SJCRH30 (cell line): ENCODE data around the gene GNL3. TPM values are rescaled to one million over a fixed set of nuclear protein-coding genes. Genes with fewer than 3 reads are reported as not detected.

ENCODE experiments used
- DNase-seq, 2 experiments: peaks; one replicate each; pipeline ENCODE4 v3.0.0-alpha.2; 2015 to 2020
- H3K27ac ChIP-seq: fragments of 250-450 bp; sonication (Bioruptor Pico); 2 replicates; pipeline ENCODE4 v1.5.1; 2020; ENCODE audit warnings: mild to moderate bottlenecking, moderate library complexity
- H3K27me3 ChIP-seq: fragments of 250-450 bp; sonication (Bioruptor Pico); 2 replicates; pipeline ENCODE4 v1.5.1; 2020; ENCODE audit warnings: mild to moderate bottlenecking, moderate library complexity
- H3K36me3 ChIP-seq: fragments of 250-450 bp; sonication (Bioruptor Pico); 2 replicates; pipeline ENCODE4 v1.5.1; 2020; ENCODE audit warnings: mild to moderate bottlenecking, moderate library complexity
- H3K4me1 ChIP-seq: fragments of 250-450 bp; sonication (Bioruptor Pico); 2 replicates; pipeline ENCODE4 v1.5.1; 2020; ENCODE audit warnings: mild to moderate bottlenecking, moderate library complexity
- H3K4me3 ChIP-seq: fragments of 250-450 bp; sonication (Bioruptor Pico); 2 replicates; pipeline ENCODE4 v1.5.1; 2020; ENCODE audit warnings: mild to moderate bottlenecking, moderate library complexity
- H3K9me3 ChIP-seq: fragments of 250-450 bp; sonication (Bioruptor Pico); replicated peaks from 2 replicates; pipeline ENCODE4 v1.5.1; 2020; ENCODE audit warnings: mild to moderate bottlenecking, moderate library complexity
- total RNA-seq: library from RNA; depleted of rRNA; stranded (reverse); fragments of >200 nt; shearing (Covaris generic); gene quantifications from 2 replicates; pipeline ENCODE4 v1.2.3, GENCODE V29; 2014

Gene GNL3
- total RNA-seq, 1 experiment from 2014 or later, result 171 TPM

DNA sequence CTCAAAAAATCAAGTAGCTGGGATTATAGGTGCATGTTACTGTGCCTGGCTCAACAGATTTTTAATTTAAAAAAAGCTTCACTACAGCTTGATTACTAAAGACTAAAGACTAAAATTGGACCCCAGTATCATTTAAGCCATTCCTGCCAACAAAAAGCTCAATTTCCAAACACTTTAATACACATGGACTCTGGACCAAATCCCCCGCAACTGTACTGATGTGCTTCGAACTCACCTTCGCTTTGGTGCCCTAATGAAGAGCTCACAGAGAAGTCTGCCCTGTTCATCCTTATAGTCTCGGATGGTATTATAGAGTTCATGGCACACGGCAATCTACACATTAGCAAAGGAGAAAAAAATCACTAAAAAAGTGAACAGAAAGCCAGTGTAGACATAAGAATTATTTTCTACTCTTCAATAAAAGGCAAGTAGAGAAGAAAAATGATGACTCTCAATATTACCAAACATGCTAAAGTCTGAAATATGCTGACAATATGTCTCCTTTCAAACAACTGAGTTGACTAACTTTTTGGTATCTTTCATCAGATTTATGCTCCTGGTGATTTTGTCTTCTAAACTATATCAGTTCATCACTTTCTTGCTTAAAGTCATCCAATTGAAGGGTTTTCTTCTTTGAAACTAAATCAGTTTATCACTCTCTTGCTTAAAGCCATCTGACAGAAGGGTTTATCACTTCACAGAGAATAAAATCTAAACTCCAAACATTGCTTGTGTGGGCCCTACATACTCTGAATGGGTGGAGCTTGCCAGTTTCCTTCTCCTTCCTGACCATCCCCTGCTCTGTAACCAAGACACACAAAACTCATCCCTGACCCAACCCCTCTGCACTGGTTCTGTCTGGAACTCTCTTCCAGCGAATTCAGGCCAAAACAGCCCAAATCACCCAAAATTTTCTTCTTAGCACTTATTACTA, 7.3 kb upstream of the GNL3 start:
- Histone ChIP-seq H3K27me3 (no peaks in the 10 kb centered on the region), H3K27ac (no peak overlapping the region), H3K4me1 (no peaks in the 10 kb centered on the region), H3K4me3 (no peak overlapping the region), H3K36me3 (peaks cover 38% of the 10 kb centered on the region), H3K9me3 (no peaks in the 10 kb centered on the region)
- no peak for DNase-seq

DNA sequence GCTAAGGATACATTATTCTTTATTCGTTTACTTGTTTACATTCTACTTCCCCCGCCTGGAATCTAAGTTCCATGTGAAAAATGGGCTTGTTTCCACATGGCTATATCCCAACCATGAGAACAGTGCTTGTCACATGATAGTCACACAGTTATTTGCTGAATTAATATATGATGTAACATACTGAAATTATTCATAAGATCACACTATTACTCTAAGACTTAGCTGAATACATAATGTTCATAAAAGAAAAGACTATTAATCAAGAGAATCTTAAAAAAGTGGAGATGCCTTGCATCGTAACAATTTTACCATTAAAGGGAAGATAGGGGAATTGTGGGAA, 6.7 kb upstream of the GNL3 start:
- Histone ChIP-seq H3K27me3 (no peaks in the 10 kb centered on the region), H3K4me3 (no peak overlapping the region), H3K9me3 (no peaks in the 10 kb centered on the region), H3K27ac (no peak overlapping the region), H3K36me3 (peaks cover 38% of the 10 kb centered on the region), H3K4me1 (peaks cover under 1% of the 10 kb centered on the region; the same call in 1 of the 2 replicates)
- DNase-seq, result no peak

DNA sequence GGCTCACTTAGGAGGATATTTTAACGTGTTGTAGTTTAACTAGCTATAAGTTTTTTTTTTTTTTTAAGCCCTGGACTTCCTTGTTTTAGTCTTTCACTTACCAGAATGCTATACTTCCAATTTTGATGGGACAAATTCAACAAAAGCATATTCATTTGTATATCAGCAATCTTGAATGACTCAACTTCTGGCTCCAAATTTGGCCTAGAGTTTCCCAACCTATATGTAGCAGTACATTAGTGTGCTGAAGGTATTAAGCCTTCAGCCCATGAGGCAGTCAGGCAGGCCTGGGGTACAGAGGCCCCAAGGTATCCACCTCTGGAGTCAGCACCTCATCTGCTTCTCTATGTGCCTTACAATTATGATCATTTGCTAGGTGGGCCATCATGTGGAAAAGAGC, 6.0 kb upstream of the GNL3 start:
- Histone ChIP-seq H3K4me3 (no peak overlapping the region), H3K36me3 (peaks cover 36% of the 10 kb centered on the region), H3K4me1 (peaks cover 5% of the 10 kb centered on the region; the same call in 1 of the 2 replicates), H3K9me3 (no peaks in the 10 kb centered on the region), H3K27ac (no peak overlapping the region), H3K27me3 (no peaks in the 10 kb centered on the region)
- no peak for DNase-seq

DNA sequence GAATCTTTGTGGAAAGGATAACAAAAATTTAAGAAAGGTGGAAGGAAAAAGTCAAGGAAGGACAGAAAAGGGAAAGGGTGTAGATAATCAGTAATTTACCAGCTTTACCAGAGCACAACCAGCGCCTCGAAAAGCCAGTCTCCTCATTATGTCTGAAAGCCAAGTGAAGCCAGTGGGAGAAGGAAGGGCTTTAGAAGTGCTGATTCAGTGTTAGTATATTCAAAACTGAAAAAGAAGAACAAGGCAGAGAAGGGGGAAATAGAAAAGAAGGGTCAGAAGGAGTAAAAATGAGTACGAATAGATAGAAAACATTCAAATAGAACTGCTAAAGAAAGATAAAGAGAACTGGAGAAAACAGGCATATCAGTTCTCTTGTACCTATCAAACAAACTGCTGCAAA, 4.2 kb upstream of the GNL3 start:
- no peak for DNase-seq
- Histone ChIP-seq H3K36me3 (peaks cover 26% of the 10 kb centered on the region), H3K27me3 (no peaks in the 10 kb centered on the region), H3K4me3 (no peak overlapping the region), H3K4me1 (peaks cover 5% of the 10 kb centered on the region; the same call in 1 of the 2 replicates), H3K27ac (no peak overlapping the region), H3K9me3 (no peaks in the 10 kb centered on the region)

DNA sequence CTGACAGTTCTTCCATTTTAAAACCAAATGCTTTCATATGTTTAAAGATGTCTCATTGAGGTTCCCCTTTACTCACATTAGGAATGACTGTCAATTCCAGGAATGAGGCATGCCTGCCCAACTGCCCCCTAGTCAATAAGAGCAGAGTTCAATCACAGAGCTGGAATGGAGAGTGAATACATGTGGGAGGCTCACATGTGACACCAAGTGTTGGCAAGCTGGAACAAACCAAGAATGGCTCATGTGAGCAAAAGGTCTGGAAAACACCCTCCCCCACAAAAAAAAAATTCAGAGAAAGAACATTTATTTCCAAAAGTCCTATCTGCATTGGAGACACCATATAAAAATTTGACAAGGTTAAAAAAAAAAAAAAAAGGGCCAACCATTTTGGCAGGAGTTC, 3.8 kb upstream of the GNL3 start:
- Histone ChIP-seq H3K9me3 (no peaks in the 10 kb centered on the region), H3K4me3 (no peak overlapping the region), H3K27ac (no peak overlapping the region), H3K4me1 (peaks cover 5% of the 10 kb centered on the region; the same call in 1 of the 2 replicates), H3K27me3 (no peaks in the 10 kb centered on the region), H3K36me3 (peaks cover 27% of the 10 kb centered on the region)
- no peak for DNase-seq

DNA sequence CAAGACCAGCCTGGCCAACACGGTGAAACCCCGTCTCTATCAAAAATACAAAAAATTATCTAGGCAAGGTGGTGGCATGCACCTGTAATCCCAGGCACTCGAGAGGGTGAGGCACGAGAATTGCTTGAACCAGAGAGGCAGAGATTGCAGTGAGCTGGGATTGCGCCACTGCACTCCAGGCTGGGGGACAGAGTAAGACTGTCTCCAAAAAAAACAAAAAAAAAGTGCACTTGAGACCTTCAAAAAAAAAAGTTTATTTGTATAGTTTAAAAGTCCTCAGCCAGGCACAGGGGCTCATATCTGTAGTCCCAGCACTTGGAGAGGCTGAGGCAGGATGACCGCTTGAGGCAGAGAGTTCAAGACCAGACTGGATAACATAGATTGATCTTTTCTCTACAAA, 2.2 kb upstream of the GNL3 start:
- no peak overlapping the region for H3K27ac ChIP-seq
- H3K27me3 ChIP-seq, result no peaks in the 10 kb centered on the region
- H3K9me3 ChIP-seq, result no peaks in the 10 kb centered on the region
- DNase-seq, result no peak
- no peak overlapping the region for H3K4me3 ChIP-seq
- peaks cover 5% of the 10 kb centered on the region; the same call in 1 of the 2 replicates for H3K4me1 ChIP-seq
- H3K36me3 ChIP-seq, result peaks cover 35% of the 10 kb centered on the region

DNA sequence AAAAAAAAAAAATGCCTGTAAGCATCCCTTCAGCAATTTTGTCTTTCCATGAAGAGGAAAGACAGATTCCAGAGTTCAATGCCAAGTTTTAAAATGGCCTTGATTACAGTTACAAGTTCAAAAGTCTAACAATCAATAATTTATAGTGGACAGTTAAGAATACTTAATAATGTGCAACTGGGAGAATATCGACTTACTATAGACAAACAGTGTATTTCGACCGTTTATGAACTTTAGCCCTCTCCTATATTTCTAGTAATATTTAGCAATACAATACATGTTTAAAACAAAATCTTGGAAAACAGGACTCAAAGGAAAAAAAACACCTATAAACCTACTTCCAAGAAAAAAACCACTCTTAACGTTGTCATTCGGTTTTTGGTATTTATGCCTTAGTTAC, 1.6 kb upstream of the GNL3 start:
- peaks cover 5% of the 10 kb centered on the region; the same call in 1 of the 2 replicates for H3K4me1 ChIP-seq
- H3K36me3 ChIP-seq, result peaks cover 41% of the 10 kb centered on the region
- H3K27me3 ChIP-seq, result no peaks in the 10 kb centered on the region
- H3K9me3 ChIP-seq, result no peaks in the 10 kb centered on the region
- H3K27ac ChIP-seq, result no peak overlapping the region
- H3K4me3 ChIP-seq, result peak overlapping the region; percentile 88
- no peak for DNase-seq

DNA sequence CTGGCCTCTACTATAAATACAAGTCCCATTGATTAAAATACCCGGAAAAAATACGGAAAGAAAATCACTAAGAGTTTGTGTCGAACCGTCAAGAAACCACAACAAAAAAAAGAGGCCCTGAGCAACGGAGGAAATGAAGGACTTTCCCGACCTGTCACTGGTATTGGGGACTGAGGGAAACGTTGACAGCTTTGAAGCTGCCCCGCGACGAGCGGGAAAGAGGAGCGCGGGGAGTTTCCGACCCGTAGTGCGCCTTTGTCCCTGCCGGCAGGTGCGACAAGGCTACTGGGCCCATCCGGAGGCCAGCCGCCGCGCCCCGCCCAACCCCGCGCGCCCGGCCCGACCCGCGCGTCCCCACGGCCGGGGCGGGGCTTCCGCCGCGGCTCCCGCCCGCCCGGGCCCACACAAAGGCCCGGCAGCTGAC, 535 bp upstream of the GNL3 start:
- Histone ChIP-seq H3K36me3 (peaks cover 48% of the 10 kb centered on the region), H3K9me3 (no peaks in the 10 kb centered on the region), H3K4me1 (peaks cover 5% of the 10 kb centered on the region; the same call in 1 of the 2 replicates), H3K27ac (peak overlapping the region; percentile 75), H3K27me3 (no peaks in the 10 kb centered on the region), H3K4me3 (peak overlapping the region; percentile 88)
- DNase-seq, result peak; percentile 75 to 79

DNA sequence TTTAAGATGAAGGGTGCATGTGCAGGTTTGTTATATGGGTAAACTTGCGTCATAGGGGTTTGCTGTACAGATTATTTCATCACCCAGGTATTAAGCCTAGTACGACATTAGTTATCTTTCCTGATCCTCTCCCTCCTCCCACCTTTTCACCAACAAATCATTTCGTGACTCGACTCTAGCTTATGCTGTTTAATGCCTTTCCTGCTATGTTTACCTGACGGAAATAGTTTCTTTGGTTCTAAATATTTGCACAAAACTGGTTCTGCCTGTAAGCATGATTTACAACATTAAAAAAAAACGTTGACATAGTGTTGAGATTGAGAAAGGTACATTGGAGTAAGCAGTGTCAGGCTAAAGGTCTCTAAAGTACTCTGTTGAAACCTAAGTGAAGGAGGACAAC, 2.4 kb downstream of the GNL3 start:
- Histone ChIP-seq H3K4me1 (peaks cover 5% of the 10 kb centered on the region; the same call in 1 of the 2 replicates), H3K27ac (no peak overlapping the region), H3K4me3 (no peak overlapping the region), H3K9me3 (no peaks in the 10 kb centered on the region), H3K36me3 (peaks cover 68% of the 10 kb centered on the region), H3K27me3 (no peaks in the 10 kb centered on the region)
- no peak for DNase-seq

DNA sequence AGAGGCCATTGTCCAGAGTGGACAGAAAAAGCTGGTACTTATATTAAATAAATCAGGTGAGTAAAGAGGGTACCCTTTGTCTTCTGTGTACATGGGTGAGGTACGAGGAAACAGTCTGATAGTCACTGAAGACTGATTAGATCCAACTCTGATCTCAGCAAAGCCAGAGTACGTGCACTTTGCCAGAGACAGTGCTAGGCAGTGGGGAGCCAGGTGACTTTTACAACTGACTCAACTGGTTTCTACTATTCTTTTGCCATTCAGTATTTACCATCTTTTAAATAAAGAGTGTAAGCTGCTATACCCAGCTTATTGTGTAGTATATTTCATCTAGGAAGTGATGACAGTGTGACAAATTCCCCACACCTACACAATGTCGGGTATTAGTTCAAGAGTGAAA, 3.3 kb downstream of the GNL3 start:
- no peak for DNase-seq
- Histone ChIP-seq H3K27me3 (no peaks in the 10 kb centered on the region), H3K27ac (no peak overlapping the region), H3K9me3 (no peaks in the 10 kb centered on the region), H3K36me3 (peaks cover 77% of the 10 kb centered on the region), H3K4me3 (no peak overlapping the region), H3K4me1 (peaks cover 5% of the 10 kb centered on the region; the same call in 1 of the 2 replicates)

DNA sequence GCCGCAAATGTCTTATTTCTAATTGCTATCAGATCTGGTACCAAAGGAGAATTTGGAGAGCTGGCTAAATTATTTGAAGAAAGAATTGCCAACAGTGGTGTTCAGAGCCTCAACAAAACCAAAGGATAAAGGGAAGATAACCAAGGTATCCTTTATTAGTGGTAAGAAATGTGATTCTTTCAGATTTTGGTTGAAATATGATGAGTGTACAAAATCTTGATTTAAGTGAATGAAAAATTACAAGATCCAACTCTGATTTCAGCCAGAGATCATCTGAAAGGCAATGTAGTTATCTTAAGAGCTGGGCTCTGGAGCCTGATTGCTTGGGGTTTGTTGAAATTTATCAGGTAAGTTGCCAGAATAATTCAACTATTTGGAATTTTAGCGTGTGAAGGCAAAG, 4.7 kb downstream of the GNL3 start:
- DNase-seq, result no peak
- H3K4me1 ChIP-seq, result no peaks in the 10 kb centered on the region
- no peak overlapping the region for H3K27ac ChIP-seq
- H3K4me3 ChIP-seq, result no peak overlapping the region
- H3K36me3 ChIP-seq, result peaks cover 91% of the 10 kb centered on the region
- H3K9me3 ChIP-seq, result no peaks in the 10 kb centered on the region
- no peaks in the 10 kb centered on the region for H3K27me3 ChIP-seq

DNA sequence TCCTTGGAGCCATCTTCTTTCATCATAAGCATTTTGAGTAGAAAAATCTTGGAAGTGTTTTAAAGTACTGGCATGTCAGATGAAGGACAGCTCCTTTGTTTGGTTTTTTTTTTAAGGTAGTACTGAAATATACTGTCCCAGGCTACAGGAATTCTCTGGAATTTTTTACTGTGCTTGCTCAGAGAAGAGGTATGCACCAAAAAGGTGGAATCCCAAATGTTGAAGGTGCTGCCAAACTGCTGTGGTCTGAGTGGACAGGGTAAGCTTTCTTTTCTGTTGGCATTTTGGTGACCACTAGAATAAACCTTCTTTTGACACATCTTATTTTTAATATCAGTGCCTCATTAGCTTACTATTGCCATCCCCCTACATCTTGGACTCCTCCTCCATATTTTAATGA, 7.2 kb downstream of the GNL3 start:
- H3K27me3 ChIP-seq, result no peaks in the 10 kb centered on the region
- no peak overlapping the region for H3K27ac ChIP-seq
- no peaks in the 10 kb centered on the region for H3K9me3 ChIP-seq
- no peak for DNase-seq
- peaks cover 98% of the 10 kb centered on the region for H3K36me3 ChIP-seq
- no peaks in the 10 kb centered on the region for H3K4me1 ChIP-seq
- no peak overlapping the region for H3K4me3 ChIP-seq

DNA sequence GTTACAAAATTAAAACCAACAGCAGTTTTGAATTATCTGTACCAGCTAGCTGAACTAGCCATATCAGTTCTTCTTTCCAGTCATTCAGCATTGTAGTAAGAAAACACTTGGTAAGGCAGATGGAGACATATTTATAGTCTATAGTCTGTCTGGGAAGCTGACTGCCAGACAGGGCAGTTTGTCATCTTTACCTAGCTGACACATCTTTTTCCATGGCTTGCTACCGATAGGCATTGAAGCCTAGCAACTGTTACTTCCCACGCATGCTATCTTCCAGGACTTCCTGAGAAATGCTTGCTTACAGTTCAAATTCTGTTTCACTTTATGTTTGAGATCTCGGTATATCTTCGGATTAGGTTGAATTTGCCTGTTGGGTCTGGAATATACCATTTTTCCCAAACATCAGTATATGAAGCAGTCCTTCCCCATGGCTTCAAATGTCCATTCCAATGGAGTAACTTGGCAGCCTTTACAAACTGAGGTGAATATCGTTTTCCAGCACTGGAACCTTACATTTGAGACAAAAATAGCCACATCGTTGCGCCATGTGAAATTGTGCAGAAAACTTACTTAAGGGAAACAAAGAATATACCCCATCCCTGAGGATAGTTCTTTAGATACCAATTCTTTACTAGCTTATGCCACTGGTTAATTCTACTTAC, 8.8 kb downstream of the GNL3 start:
- no peaks in the 10 kb centered on the region for H3K4me1 ChIP-seq
- H3K27ac ChIP-seq, result no peak overlapping the region
- H3K9me3 ChIP-seq, result no peaks in the 10 kb centered on the region
- H3K4me3 ChIP-seq, result no peak overlapping the region
- DNase-seq, result no peak
- H3K36me3 ChIP-seq, result peaks cover 82% of the 10 kb centered on the region
- H3K27me3 ChIP-seq, result no peaks in the 10 kb centered on the region

DNA sequence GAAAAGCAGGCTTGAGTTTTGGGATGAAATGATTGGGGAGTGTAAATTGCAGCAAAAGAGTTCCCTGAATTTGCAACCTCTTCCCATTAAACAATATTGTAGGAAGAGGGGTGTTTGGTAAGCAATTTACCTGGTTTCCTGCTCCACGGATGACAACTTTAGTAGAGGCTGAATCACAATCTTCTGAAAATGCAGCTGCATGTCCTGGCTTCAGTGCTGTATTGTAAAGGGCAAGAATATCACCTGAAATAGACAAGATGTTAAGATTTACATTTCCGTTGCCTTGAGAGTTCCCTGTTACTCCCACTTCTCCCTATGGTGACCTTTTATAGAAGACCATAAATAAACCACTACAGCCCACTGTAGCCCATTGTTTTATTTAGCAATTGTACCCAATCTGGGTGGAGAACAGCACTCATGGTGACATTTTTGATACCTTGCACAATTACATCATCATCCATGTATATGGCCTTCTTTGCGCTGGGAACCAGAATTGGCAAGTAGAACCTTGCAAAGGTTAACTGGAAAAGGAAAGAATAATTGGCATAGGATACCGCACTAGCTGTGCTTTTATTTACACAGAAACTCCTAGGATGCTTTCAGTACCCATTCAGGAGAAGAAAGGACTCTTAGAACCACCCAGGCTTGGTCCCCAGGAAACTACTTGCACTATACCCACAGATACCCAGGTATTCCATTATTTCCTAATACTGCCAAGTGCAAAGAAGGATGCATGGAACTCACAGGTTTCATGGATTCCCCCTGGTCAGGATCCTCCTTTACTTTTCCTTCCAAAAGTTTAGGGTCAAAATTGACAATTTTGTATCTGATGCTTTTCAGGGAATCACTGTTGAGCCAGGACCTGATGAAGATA, 10.2 kb downstream of the GNL3 start:
- Histone ChIP-seq H3K27me3 (no peaks in the 10 kb centered on the region), H3K9me3 (no peaks in the 10 kb centered on the region), H3K4me1 (no peaks in the 10 kb centered on the region), H3K27ac (no peak overlapping the region), H3K4me3 (no peak overlapping the region), H3K36me3 (peaks cover 69% of the 10 kb centered on the region)
- DNase-seq, result no peak
